ENCODE results near the gene C1orf226.
"Not testable (repeated sequence)": the region's sequence is repeated elsewhere in the genome, so short reads cannot be mapped to it uniquely, and the experiment has no call there.

Gene C1orf226

GRCh38 chr1:162416215-162416614 is 34.7 kb downstream of the C1orf226 start:
- no peak for DNase-seq

- DNase-seq, result no peak
These were observed 35.4 kb downstream of the C1orf226 start for GRCh38 chr1:162416909-162417308.

- DNase-seq, result no peak
These were observed 36.1 kb downstream of the C1orf226 start for GRCh38 chr1:162417650-162418049.

- not testable (repeated sequence) for DNase-seq
These were observed 37.1 kb downstream of the C1orf226 start for GRCh38 chr1:162418584-162418983.

GRCh38 chr1:162419450-162419931 is 38.0 kb downstream of the C1orf226 start:
- DNase-seq, result not testable (repeated sequence)

GRCh38 chr1:162420120-162420519 is 38.6 kb downstream of the C1orf226 start:
- no peak for DNase-seq

- DNase-seq, result no peak
These were observed 40.0 kb downstream of the C1orf226 start for GRCh38 chr1:162421258-162422164.

- DNase-seq, result no peak
These were observed 41.3 kb downstream of the C1orf226 start for GRCh38 chr1:162422662-162423375.

- DNase-seq, result no peak
These were observed 49.1 kb downstream of the C1orf226 start for GRCh38 chr1:162430583-162430982.

- DNase-seq, result not testable (repeated sequence)
These were observed 51.6 kb downstream of the C1orf226 start for GRCh38 chr1:162432977-162433713.

All from SHP77 (cell line).